Endothelial cell of hepatic sinusoid (primary cell): Measurements from ENCODE around the gene DCP2.

ENCODE experiments used
- in situ Hi-C: cut with HindIII; loops from 2 replicates; pipeline ENCODE4 v1.10.0; 2017; ENCODE audit warnings: low sequenced_read_pairs

The DCP2 gene

DNA sequence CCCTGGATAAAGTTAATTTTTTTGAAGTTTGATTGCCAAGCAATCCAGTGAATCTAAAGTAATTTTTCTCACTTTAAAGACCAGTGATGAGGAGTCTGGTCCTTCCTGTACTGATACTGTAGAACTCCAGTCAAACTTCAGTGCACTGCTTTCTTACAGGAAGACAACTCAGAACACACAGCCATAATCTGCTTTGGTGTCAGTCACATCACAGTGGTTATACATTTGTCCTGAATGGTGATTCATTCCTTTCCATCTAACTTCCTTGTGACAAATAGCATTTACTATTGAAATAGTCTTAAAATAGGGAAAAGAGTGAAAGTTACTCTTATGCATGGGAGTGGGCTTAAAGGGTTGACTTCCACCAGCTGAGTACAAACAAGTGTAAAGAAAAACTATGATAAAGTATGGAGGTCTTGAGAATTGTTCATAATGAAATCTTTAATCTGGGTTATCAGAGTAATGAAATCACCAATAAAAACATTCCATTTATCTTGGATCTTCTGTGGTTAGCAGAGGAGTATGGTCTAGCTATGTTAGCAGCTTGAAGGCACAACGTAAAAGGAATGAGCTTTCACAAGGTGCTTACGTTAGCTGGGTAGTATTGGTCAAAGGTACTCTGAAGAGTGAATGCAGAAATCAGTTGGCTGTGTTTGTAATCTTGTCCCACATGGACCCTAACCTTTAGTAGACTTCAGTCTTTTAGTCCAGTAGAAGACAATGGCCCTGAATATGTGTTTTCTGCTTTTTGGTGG is 41.5 kb downstream of the DCP2 start:
- in situ Hi-C loops, result no loop called here

DNA sequence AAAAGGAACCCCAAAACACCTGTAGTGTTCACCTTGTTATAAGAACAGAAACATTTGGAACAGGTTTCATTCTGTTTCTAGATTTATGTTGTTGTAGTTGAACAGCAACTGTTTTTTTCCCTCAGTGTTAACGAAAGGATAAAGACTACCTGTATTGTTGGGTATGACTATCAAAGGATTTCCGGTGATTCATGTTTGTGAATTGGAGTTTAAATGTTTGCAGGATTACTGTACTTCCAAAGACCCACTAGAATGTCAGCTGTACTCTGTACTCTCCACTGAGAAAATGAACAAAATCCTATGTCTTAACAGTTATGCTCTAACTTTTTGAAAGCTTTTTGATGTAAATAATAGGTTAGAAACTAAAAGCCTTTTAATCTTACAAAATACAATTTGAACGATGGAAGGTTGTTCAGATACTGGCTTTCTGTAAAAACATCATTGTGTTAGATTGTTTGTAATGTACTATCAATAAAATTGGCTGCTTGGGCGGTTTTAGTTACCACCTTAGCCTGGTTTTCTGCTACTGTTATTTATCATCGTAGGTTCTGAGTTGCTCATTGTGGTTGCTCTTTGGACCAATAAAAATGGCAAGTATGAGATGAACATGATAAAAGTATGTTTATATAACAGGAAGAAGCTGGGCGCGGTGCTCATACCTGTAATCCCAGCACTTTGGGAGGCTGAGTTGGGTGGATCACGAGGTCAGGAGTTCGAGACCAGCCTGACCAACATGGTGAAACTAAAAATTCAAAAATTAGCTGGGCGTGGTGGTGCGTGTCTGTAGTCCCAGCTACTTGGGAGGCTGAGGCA is 44.1 kb downstream of the DCP2 start:
- in situ Hi-C loops, result no loop called here

DNA sequence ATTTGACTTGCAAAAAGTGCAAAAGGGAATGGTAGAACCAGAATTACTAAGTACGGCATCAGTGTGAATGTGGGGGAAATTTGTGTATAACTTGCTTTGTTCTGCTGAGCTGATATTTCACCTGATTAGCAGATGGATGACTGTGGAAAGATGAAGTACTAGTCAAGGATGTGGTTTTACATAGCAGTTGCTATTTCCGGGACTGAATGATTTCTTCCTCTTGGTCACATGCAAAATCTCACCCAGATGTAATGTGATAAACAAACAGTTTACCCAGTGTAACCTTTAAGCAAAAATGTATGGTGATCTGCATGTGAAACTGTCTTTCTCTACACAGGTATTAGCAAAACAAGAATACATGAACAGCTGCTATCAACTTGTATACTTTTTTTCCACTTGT is 46.1 kb downstream of the DCP2 start:
- in situ Hi-C loops, result no loop called here

DNA sequence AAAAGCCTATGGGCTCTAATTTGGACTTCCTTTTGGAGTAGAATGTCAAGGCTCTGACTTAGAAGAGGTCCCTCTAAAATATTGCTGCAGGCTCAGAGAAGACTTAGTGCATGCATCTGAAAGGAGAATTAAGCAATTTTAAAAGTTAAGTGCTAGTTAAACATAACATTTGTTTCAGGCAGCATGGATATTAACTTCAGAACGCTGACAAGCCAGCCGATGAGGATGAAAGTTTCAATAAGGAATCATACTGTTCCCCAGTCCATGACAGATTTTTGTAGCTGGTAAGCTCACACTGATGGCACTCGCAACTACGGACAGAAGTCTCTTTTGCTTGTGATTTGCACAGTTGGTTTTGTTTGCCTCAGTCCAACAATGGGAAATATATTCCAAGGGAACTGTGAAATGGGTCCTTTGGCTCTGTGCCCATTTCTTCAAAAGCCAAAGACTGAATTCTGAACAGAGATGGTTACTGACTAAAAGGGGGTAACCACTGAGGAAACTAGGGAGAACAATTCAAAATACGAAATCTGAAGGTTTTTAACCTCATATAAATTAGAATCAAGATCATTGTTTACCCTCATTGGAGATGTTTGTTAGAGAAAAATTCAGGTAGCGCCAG is 47.6 kb downstream of the DCP2 start:
- in situ Hi-C loops, result no loop called here

DNA sequence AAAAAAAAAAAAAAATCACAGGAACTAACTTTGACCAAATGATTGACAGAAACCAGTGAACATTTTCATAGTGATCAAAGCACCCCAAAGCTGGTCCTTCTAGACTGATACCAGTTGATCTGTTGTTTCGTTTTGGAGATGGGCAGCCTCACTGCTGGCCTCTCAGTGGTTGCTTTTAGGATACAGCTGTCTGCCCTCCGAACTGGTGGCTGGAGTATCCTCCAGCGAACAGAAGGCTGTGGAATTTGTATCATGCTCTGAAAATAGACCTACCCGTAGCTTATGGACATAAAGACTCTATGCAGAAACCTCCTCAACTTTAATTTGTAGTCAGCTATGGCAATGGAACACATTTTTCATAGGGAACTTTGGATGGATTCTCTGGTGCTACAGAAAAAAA is 49.0 kb downstream of the DCP2 start:
- in situ Hi-C loops, result no loop called here

DNA sequence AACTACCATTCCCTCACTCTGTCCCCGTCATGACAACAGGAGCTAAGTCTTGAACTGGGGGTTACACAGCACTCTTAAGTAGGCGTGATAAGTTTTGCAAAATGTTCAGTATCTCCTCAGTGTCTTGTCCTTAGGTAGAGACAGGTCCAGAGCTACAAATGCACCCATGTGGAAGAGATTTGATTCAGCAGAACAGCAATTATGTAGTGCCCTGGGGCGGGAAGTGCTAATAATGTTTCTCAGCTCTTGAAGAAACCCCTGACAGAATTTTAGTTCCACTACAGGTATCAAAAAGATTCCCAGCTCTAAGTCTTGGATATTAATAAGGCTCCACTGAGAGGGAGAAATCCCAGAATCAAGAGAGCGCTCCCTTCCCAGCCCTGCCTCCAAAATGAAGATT is 49.6 kb downstream of the DCP2 start:
- in situ Hi-C loops, result no loop called here

DNA sequence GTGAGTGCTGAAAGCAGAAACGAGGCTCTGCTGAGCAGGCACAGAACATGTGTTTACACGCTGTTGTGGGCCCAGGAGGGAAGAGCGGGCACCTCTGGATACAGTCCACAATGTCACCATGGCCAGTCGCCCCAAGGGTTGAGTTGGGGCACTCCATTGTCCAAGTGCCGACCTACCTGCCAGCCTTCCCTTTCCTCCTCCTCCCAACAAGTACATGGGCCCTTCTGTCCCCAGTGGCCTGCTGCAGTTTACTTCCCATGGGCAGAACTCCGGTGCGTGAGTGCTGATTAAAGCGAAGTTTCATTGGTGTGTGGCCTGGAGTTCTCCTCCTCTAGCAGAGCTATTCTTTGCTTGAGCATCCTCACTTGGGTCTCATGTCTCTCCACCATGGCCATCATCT is 50.4 kb downstream of the DCP2 start:
- in situ Hi-C loops, result no loop called here

DNA sequence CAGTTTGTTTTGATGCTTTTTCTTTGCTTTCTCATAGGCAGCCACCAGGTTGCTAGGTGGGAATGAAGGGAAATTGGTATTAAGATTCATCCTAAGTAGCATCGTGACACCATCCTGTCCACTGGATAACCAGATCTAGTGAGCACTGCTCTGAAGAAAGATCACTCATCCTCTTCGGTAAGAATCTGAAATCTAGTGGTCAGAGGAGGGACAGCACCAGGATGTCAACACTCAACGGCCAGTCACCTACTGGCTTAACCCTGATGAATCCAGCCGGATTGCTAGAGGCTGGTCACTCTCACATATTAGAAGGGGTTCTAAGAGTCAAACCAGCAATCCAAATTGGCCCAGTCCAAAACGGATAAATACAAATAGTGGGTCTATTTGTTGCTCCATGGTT is 50.8 kb downstream of the DCP2 start:
- in situ Hi-C loops, result no loop called here

DNA sequence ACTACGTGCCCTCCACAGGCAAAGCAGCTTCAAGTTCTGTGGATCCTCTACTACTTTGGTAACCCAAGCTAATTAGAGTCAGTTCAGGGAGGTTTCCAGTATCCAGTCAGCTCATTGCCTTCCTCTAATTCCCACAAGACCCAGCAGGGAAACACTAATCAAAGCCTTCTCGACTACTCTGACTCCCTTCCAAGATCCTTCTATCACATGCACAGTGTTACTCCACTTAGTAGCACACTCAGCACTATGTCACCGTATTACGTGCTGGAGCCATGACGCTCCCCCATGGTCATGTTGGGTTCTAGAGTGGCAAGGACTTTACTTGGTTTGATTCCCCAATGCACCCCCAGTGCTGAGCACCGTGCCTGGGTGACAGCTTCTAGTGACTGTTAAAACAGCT is 53.0 kb downstream of the DCP2 start:
- in situ Hi-C loops, result no loop called here

DNA sequence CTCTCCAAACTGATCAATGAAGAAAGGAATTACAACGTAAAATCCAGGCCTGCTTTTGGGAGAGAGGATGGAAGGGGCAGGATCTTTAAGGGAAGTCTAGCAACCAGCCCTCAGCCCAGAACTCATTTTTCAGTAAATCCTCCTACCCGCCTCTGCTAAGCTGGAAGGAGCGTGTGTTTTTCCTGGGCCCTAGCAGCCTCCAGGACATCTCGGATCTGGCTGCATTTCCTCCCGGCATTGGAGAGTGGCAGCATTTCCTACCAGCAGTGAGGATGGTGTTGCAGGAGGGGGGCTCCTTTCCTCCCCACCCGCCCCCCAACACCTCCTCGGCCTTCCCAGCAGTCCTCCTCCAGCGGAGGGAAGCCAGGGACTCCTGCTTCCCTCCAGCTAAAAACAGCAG is 54.5 kb downstream of the DCP2 start:
- in situ Hi-C loops, result no loop called here

DNA sequence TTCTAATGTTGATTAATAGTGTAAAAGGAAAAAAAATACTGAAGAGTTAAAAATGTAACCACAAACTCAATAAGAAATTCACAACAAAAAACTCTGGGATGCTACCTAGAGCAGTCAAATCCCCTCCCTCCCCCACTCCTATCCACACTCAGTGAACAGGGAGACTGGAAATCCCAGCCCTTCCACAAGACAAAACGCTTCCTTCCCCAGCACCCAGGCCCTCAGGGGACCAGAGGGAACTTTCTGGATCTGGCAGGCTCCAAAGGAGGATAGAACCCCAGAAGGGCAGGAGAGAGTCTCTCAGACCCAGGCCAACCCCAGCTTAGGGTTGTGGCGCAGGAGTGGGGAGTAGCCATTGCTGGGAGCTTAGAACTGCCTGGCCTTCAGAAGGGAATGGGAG is 55.0 kb downstream of the DCP2 start:
- in situ Hi-C loops, result no loop called here

DNA sequence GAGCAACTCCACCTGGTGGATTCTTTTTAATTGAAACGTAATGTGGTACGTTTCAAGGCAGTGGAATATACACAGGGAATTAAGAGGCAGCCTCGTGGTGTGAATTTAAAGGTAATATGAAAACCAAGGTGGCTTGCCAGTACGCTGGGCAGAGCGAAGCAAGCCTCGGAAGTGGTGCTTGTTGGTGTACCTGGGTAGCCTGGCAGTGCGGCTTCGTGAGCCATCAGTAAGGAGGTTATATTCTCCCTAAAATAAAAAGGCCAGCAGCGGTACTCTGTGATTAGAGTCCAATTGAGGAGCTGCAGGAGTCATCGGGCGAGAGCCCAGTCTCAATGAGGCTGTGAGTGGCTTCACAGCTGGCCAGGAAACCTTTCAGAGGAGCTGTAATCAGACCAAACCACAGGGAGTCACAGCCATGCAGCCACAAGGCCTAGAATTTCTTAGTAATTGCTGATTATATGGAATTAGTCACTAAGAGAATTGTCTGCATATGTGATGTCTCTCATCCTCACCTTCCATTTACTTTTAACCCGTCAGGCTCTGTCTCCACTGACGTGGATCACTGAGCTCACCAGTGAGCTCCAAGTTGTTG is 57.7 kb downstream of the DCP2 start:
- in situ Hi-C loops, result no loop called here

DNA sequence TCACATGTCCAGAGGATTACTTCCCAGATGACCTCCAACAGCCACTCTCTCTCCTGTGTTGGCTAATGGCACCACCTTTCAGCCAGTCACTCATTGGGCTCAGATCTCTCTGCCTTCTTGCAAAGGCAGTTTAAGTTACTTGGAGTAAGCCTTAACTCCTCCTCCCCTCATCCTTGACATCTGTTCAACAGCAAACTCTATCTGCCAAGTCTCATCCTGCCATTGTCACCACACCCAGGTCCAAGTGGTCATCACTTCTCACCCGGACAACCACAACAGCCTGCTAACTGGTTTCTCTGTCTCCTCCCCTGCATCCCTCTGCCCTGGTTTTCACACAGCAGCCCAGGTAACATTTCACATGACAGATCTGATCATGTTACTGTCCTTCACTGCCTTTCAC is 58.5 kb downstream of the DCP2 start:
- in situ Hi-C loops, result no loop called here

DNA sequence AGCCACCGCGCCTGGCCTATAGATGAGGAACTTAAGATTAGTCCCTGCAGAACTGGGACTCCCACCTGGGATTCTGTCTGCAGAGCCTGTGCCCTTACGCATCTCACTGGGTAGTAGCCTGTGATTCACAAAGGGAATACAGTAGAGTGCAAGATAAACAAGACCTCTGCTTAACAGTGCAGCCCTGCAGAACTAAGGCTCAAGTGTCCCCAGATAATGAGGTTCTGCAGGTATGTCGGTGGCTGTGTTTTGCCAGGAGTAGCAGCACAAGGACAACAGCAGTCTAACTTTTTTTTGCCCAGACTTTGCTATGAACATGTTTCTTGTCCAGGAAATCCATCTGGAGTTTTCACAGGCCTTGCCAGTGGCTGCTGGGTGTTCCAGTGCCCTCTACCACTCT is 59.7 kb downstream of the DCP2 start:
- in situ Hi-C loops, result no loop called here

DNA sequence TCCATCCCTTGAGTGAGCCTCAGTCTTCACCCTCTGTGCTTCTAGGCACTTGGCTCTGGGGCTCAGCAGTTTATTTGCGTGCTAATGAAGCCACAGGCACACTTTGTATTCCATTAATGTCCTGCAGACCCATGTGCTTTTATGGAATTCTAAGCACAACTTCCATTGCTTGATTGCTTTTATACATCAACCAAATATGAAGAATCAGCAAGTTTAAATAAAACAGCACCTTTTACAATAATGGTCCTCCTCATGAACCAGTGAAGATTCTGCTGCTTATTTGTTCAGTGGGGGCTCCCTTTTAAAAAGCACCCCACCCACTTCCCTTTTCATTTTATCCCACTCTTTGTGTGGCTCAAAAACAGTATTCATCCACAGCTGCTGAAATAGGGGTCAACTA is 60.2 kb downstream of the DCP2 start:
- in situ Hi-C loops, result no loop called here

DNA sequence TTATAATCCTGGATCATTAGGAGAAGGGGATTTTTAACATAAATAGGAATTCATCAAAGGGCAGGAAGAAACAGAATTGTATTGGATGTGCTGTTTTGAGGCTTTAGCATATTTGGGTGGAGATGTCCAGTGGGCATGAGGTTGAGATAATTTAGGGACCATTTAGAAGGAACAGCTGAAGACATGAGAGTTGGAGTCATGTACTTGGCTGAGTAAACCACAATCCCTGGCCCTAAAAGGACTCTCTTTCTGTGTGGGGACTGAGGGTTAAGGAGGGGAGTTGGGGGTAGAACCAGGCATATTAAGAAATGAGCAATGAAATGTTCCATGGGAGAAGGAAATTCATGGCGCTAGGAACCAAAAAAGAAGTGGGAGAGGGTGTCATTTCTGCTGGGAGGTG is 61.5 kb downstream of the DCP2 start:
- in situ Hi-C loops, result no loop called here

DNA sequence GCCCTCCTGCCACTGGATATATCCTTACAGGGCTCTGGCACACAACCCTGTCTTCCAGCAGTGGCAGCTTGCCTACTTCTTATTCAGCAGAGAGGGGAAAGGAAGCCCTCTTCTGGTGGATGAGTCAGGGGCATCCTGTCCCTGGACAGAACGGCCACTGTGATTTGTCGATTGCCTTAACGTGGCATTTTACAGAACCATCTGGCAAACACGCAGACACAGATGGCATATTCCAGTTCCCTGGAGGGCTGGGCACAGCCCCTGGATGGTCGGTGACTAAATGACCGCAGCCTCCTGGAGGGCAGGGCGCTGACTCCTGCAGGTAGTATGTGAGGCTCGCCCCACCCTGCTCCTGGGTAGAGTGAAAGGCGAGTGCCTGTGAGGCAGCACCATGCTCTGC is 62.1 kb downstream of the DCP2 start:
- in situ Hi-C loops, result no loop called here

DNA sequence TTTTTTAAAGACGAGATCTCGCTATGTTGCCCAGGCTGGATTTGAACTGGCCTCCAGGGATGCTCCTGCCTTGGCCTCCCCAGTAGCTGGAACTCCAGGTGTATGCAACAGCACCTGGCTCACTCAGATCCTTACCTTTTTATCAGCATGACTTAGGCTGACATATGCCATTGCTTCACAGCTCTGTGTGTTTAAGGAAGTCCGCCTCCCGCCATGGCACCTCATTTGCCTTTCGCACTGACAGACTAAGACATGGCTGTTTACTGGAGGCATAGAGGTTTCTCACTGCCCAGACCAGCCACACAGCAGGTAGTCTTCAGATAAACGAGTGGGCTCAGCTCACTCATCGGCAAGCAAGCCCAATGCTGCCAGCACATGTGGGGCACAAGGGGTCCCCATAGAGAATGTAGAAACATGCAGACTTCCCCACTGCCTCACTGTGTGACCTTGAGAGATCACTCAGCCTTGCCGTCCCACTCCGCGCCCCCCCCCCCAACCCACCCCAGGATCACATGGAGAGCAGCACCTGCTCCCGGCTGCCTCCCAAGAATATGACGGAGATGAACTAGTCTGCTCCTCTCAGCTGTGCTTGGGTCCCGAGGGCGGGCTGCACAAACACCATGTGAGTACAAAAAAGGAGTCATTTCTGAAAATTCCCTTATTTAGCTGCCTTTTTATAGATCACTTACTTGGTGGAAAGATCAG is 62.8 kb downstream of the DCP2 start:
- in situ Hi-C loops, result no loop called here

DNA sequence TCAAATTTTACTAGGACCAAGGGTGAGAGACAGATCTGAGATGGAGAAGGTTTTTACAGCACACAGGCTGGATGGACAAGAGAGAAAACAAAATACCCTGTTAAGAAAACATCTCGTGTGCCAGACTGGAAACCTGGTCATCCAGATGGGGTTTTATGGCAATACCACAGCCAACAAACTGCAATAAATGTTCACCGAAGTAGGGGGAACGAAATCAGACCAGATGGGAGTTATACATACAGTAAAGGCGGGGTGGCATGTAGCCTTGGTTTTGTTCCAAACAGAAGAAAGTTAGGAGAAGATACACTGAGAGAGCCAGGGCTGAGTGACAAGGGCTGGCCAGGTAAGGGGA is 63.3 kb downstream of the DCP2 start:
- in situ Hi-C loops, result no loop called here

DNA sequence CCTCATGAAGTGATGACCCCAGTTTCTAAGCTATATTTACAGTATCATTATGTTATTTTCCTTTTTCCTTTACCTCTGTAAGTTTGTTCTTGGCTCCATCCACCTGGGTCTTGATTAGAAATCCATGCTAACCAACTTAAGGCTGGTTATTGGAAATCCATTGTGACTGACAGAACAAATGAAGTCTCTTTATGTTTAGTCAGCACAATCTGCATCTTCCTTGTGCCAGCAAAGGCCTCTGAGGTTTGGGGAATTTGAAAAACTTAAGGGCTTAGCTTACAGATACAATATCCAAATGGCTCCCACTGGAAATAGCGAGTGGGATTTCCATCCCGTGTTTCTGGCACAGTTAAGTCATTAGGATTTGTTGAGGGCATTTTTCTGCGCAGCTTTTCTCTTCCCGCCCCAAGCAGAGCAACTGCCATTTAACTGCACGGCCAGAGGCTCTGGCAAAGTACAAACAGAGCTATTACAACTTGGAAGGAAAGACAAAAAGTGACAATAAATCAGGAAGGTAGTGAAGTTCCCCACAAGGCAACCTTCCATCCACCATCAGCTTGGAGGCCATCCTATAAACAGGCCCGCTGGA is 64.2 kb downstream of the DCP2 start:
- in situ Hi-C loops, result no loop called here
